GM12878 (cell line): ENCODE data around the gene RPA3. TPM values are rescaled to one million over a fixed set of nuclear protein-coding genes. Genes with fewer than 3 reads are reported as not detected.

Experiments
- ATAC-seq: fragments of 200-7000 bp; cut with Tn5 transposase; 3 replicates; pipeline ENCODE4 v1.9.1; 2020; ENCODE audit warnings: mild to moderate bottlenecking, moderate library complexity
- BruUV-seq: library from RNA; stranded (reverse); fragments of 400-500 nt; replicated peaks from 2 replicates; lab custom pipeline; 2021; lab: Mats Ljungman, UMichigan
- CTCF ChIA-PET: fragments of 300-600 bp; sonication (Branson Sonifier 250); formaldehyde crosslinking; extraction: SDS; loops from one replicate; lab custom pipeline; 2021; ENCODE audit warnings: inconsistent platforms; lab: Yijun Ruan, JAX
- POLR2A ChIA-PET: fragments of 350-600 bp; formaldehyde crosslinking; extraction: SDS; loops from one replicate; lab custom pipeline; 2021; ENCODE audit warnings: inconsistent platforms; lab: Charles Lee
- RAD21 ChIA-PET: fragments of 300-600 bp; sonication (Branson Sonifier 250); formaldehyde crosslinking; loops from one replicate; lab custom pipeline; 2023; ENCODE audit warnings: antibody characterized with exemption; ENCODE audit not compliant: unreplicated experiment; lab: Charles Lee
- SMC1A ChIA-PET: fragments of 300-600 bp; sonication (Branson Sonifier 250); formaldehyde crosslinking; loops from one replicate; lab custom pipeline; 2023; ENCODE audit not compliant: unreplicated experiment, uncharacterized antibody; lab: Charles Lee
- DNase-seq: peaks from one replicate; pipeline ENCODE4 v3.0.0-alpha.2; 2011; ENCODE audit warnings: low read depth, low spot score
- FAIRE-seq: peaks from 3 replicates; lab custom pipeline; 2011; peaks lifted over from hg19 to GRCh38; lab: Jason Lieb, UNC
- H2AFZ ChIP-seq: 2 replicates; pipeline ENCODE4 v1.6.0; 2011; ENCODE audit warnings: low read depth, low read length, control low read depth; ENCODE audit not compliant: control insufficient read depth
- H3K27ac ChIP-seq: 2 replicates; pipeline ENCODE4 v1.5.1; 2011; ENCODE audit warnings: control low read depth; ENCODE audit not compliant: control insufficient read depth, insufficient read depth
- H3K27me3 ChIP-seq, 2 experiments: replicated peaks in 1 of 2; 2 replicates each; pipeline versions ENCODE4 v1.6.0 to v1.6.1; 2011; ENCODE audit warnings: low read length in 1 of 2; ENCODE audit not compliant: control insufficient read depth in 2 of 2, insufficient read depth in 2 of 2
- H3K36me3 ChIP-seq, 2 experiments: 2 replicates each; pipeline ENCODE4 v1.5.1; 2011; ENCODE audit warnings: low read length in 1 of 2; ENCODE audit not compliant: control insufficient read depth in 2 of 2, insufficient read depth in 2 of 2
- H3K4me1 ChIP-seq: 2 replicates; pipeline ENCODE4 v1.6.1; 2011; ENCODE audit warnings: mild to moderate bottlenecking, low read length, moderate library complexity, mixed read lengths; ENCODE audit not compliant: control insufficient read depth, insufficient read depth
- H3K4me2 ChIP-seq: 2 replicates; pipeline ENCODE4 v1.6.0; 2011; ENCODE audit warnings: control low read depth; ENCODE audit not compliant: control insufficient read depth, insufficient read depth
- H3K4me3 ChIP-seq: fragments of 200-600 bp; sonication (generic); 2 replicates; pipeline ENCODE4 v1.5.1; 2016
- H3K79me2 ChIP-seq: 2 replicates; pipeline ENCODE4 v1.6.0; 2011; ENCODE audit warnings: low read length; ENCODE audit not compliant: control insufficient read depth, insufficient read depth
- H3K9ac ChIP-seq: 2 replicates; pipeline ENCODE4 v1.8.0; 2011; ENCODE audit warnings: low read length, control low read depth, mixed read lengths; ENCODE audit not compliant: control insufficient read depth, insufficient read depth
- H3K9me3 ChIP-seq: replicated peaks from 3 replicates; pipeline ENCODE4 v1.5.1; 2011; ENCODE audit warnings: mild to moderate bottlenecking, low read length; ENCODE audit not compliant: control insufficient read depth, insufficient read depth
- H4K20me1 ChIP-seq: 2 replicates; pipeline ENCODE4 v1.6.0; 2011; ENCODE audit not compliant: control insufficient read depth, insufficient read depth
- ATF7 ChIP-seq: fragments of 450-650 bp; IDR thresholded peaks from 2 replicates; pipeline ENCODE4 v1.6.1; 2016; ENCODE audit warnings: low read depth, mild to moderate bottlenecking
- BCL11A ChIP-seq: IDR thresholded peaks from 2 replicates; pipeline ENCODE4 v1.6.1; 2011; ENCODE audit warnings: low read depth, low read length
- CHD2 ChIP-seq: IDR thresholded peaks from 2 replicates; pipeline ENCODE4 v1.6.1; 2011; ENCODE audit warnings: low read depth, low read length, improper control_type of control experiment, borderline replicate concordance
- IKZF2 ChIP-seq, 2 experiments: fragments of 450-650 bp; IDR thresholded peaks; 2 replicates each; pipeline ENCODE4 v1.6.1; 2017; ENCODE audit warnings: mild to moderate bottlenecking in 2 of 2, moderate library complexity in 2 of 2
- LARP7 ChIP-seq: fragments of 450-650 bp; IDR thresholded peaks from 2 replicates; pipeline ENCODE4 v1.6.1; 2017; ENCODE audit warnings: mild to moderate bottlenecking
- NBN ChIP-seq: fragments of 450-650 bp; IDR thresholded peaks from 2 replicates; pipeline ENCODE4 v1.6.1; 2016
- RELA ChIP-seq: fragments of 450-650 bp; IDR thresholded peaks from 2 replicates; pipeline ENCODE4 v1.8.0; 2014; ENCODE audit warnings: borderline replicate concordance; ENCODE audit not compliant: partially characterized antibody
- SMC3 ChIP-seq: IDR thresholded peaks from 2 replicates; pipeline ENCODE4 v1.6.1; 2011; ENCODE audit warnings: low read length, improper control_type of control experiment, borderline replicate concordance
- SREBF1 ChIP-seq: IDR thresholded peaks from 2 replicates; pipeline ENCODE4 v1.6.1; 2012; ENCODE audit warnings: mild to moderate bottlenecking, low read length
- TCF7 ChIP-seq: IDR thresholded peaks from 2 replicates; pipeline ENCODE4 v1.6.1; 2014; ENCODE audit warnings: antibody characterized with exemption, borderline replicate concordance
- WRNIP1 ChIP-seq: IDR thresholded peaks from 2 replicates; pipeline ENCODE4 v1.6.1; 2011; ENCODE audit warnings: low read depth, low read length, improper control_type of control experiment, borderline replicate concordance
- ZNF384 ChIP-seq: IDR thresholded peaks from 2 replicates; pipeline ENCODE4 v1.6.1; 2012; ENCODE audit warnings: low read depth, mild to moderate bottlenecking, low read length, improper control_type of control experiment, borderline replicate concordance
- in situ Hi-C: fragments of 300-500 bp; cut with MboI; formaldehyde crosslinking; loops from 9 replicates; pipeline ENCODE4 v1.14.3; 2018; ENCODE audit warnings: mixed read lengths
- intact Hi-C: fragments of 100-400 bp; cut with micrococcal nuclease; formaldehyde crosslinking; loops from one replicate; pipeline ENCODE4 v1.14.2; 2022; ENCODE audit not compliant: unreplicated experiment
- polyA plus RNA-seq, 11 experiments: library from polyadenylated mRNA; depleted of rRNA in 4 of 11; unstranded in 6 of 11; stranded (reverse) in 5 of 11; fragments of >200 nt; fragmentation: Nextera tagmentation in 4 of 11; fragmentation: Illumina TruSeq in 1 of 11; extraction: Ambion mirVana in 4 of 11; extraction: Trizol in 1 of 11; gene quantifications; 1 replicate in 1 of 11; 2 replicates in 10 of 11; pipeline versions ENCODE4 v1.2.1 to v1.2.3, GENCODE V29; 2011 to 2016; ENCODE audit warnings: inconsistent platforms in 2 of 11, missing spikeins in 2 of 11, low read depth in 1 of 11
- total RNA-seq, 4 experiments: library from RNA; depleted of rRNA in 3 of 4; stranded (reverse); fragments of >200 nt in 3 of 4; fragmentation: Illumina TruSeq in 1 of 4; extraction: Trizol in 1 of 4; gene quantifications; 2 replicates each; pipeline versions ENCODE4 v1.2.1 to v1.2.3, GENCODE V29; 2013 to 2021
- TF ChIP-seq, protein P1 (sequence below): fragments of 450-650 bp; IDR thresholded peaks from 2 replicates; pipeline ENCODE4 v1.6.1; 2017; ENCODE audit warnings: mild to moderate bottlenecking, moderate library complexity
- TF ChIP-seq, protein P2 (sequence below): IDR thresholded peaks from 2 replicates; pipeline ENCODE4 v1.6.1; 2011; ENCODE audit warnings: mild to moderate bottlenecking, low read depth, low read length, moderate library complexity; ENCODE audit not compliant: insufficient replicate concordance
- TF ChIP-seq, protein P3 (sequence below): fragments of 450-650 bp; conservative IDR thresholded peaks from 2 replicates; pipeline ENCODE4 v1.6.1; 2017; ENCODE audit warnings: mild to moderate bottlenecking, moderate library complexity
- TF ChIP-seq, protein P4 (sequence below): IDR thresholded peaks from 2 replicates; pipeline ENCODE4 v1.6.1; 2012; ENCODE audit warnings: low read depth, low read length, improper control_type of control experiment

Gene RPA3
- total and polyA plus RNA-seq, 10 of the 15 experiments (the other 5 are each of a cell fraction or from before 2014, with no cell fraction given), result 60.2 to 343 (median 112) TPM

DNA sequence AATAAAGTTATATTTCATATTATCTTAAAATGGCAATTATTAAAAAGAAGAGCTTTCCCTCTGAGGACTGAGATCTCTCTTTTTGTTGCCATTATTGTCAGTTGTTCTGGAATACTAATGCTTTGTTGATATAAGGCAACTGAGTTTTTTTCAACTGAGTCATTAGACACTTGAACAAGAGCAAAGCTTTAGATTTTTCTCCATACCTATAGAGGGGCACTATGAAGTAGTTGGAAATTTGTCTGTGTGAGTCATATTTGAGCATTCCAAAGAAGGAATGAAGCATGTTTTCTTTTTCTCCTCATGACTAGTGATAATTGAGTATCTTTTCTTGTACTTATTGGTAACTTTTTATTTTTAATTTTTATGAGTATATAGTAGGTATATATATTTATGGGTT is 24.5 kb downstream of the RPA3 start:
- DNase-seq, result no peak
- H3K4me2 ChIP-seq, result no peak overlapping the region
- RAD21 ChIA-PET, result interaction anchor here (0.9 to 5.7 kb wide), 3 partner anchors 12 to 43 kb away, joined by 3 to 35 read pairs (median 5); no protein-coding TSS in a partner anchor
- BruUV-seq, result no TSS peak
- no peak overlapping the region for H3K4me3 ChIP-seq
- H3K36me3 ChIP-seq, result no peaks in the 10 kb centered on the region
- H3K79me2 ChIP-seq, result no peaks in the 10 kb centered on the region
- POLR2A ChIA-PET, result no interaction called here
- FAIRE-seq, result no peak
- H3K4me1 ChIP-seq, result no peaks in the 10 kb centered on the region
- in situ Hi-C loops, result no loop called here
- H3K27me3 ChIP-seq, result no peaks in the 10 kb centered on the region
- H3K9ac ChIP-seq, result no peak overlapping the region
- no peak for ATAC-seq
- SMC1A ChIA-PET, result interaction anchor here (1.5 to 3.8 kb wide), 2 partner anchors 13 to 14 kb away, joined by 3 to 36 read pairs; no protein-coding TSS in a partner anchor
- TF ChIP-seq NBN, result no peak
- no peak for TF ChIP-seq BCL11A
- TF ChIP-seq TCF7, result no peak
- TF ChIP-seq, protein P1, sequence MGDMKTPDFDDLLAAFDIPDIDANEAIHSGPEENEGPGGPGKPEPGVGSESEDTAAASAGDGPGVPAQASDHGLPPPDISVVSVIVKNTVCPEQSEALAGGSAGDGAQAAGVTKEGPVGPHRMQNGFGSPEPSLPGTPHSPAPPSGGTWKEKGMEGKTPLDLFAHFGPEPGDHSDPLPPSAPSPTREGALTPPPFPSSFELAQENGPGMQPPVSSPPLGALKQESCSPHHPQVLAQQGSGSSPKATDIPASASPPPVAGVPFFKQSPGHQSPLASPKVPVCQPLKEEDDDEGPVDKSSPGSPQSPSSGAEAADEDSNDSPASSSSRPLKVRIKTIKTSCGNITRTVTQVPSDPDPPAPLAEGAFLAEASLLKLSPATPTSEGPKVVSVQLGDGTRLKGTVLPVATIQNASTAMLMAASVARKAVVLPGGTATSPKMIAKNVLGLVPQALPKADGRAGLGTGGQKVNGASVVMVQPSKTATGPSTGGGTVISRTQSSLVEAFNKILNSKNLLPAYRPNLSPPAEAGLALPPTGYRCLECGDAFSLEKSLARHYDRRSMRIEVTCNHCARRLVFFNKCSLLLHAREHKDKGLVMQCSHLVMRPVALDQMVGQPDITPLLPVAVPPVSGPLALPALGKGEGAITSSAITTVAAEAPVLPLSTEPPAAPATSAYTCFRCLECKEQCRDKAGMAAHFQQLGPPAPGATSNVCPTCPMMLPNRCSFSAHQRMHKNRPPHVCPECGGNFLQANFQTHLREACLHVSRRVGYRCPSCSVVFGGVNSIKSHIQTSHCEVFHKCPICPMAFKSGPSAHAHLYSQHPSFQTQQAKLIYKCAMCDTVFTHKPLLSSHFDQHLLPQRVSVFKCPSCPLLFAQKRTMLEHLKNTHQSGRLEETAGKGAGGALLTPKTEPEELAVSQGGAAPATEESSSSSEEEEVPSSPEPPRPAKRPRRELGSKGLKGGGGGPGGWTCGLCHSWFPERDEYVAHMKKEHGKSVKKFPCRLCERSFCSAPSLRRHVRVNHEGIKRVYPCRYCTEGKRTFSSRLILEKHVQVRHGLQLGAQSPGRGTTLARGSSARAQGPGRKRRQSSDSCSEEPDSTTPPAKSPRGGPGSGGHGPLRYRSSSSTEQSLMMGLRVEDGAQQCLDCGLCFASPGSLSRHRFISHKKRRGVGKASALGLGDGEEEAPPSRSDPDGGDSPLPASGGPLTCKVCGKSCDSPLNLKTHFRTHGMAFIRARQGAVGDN, result no peak
- TF ChIP-seq, protein P2, sequence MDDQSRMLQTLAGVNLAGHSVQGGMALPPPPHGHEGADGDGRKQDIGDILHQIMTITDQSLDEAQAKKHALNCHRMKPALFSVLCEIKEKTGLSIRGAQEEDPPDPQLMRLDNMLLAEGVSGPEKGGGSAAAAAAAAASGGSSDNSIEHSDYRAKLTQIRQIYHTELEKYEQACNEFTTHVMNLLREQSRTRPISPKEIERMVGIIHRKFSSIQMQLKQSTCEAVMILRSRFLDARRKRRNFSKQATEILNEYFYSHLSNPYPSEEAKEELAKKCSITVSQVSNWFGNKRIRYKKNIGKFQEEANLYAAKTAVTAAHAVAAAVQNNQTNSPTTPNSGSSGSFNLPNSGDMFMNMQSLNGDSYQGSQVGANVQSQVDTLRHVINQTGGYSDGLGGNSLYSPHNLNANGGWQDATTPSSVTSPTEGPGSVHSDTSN, result no peak
- TF ChIP-seq, protein P3, sequence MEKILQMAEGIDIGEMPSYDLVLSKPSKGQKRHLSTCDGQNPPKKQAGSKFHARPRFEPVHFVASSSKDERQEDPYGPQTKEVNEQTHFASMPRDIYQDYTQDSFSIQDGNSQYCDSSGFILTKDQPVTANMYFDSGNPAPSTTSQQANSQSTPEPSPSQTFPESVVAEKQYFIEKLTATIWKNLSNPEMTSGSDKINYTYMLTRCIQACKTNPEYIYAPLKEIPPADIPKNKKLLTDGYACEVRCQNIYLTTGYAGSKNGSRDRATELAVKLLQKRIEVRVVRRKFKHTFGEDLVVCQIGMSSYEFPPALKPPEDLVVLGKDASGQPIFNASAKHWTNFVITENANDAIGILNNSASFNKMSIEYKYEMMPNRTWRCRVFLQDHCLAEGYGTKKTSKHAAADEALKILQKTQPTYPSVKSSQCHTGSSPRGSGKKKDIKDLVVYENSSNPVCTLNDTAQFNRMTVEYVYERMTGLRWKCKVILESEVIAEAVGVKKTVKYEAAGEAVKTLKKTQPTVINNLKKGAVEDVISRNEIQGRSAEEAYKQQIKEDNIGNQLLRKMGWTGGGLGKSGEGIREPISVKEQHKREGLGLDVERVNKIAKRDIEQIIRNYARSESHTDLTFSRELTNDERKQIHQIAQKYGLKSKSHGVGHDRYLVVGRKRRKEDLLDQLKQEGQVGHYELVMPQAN, result no peak
- TF ChIP-seq ATF7, result no peak
- TF ChIP-seq SMC3, result no peak
- no peak for TF ChIP-seq LARP7
- TF ChIP-seq SREBF1, result no peak
- TF ChIP-seq, protein P4, sequence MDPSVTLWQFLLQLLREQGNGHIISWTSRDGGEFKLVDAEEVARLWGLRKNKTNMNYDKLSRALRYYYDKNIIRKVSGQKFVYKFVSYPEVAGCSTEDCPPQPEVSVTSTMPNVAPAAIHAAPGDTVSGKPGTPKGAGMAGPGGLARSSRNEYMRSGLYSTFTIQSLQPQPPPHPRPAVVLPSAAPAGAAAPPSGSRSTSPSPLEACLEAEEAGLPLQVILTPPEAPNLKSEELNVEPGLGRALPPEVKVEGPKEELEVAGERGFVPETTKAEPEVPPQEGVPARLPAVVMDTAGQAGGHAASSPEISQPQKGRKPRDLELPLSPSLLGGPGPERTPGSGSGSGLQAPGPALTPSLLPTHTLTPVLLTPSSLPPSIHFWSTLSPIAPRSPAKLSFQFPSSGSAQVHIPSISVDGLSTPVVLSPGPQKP, result no peak
- no peak for TF ChIP-seq CHD2
- TF ChIP-seq IKZF2 (IDR thresholded peaks at IDR 0.05), result no peak
- TF ChIP-seq WRNIP1, result no peak
- no peak for TF ChIP-seq RELA
- TF ChIP-seq ZNF384, result no peak
- no peaks in the 10 kb centered on the region for H4K20me1 ChIP-seq
- no peak overlapping the region for H2AFZ ChIP-seq
- CTCF ChIA-PET, result interaction anchor here (1.1 to 5.9 kb wide), 3 partner anchors 13 to 57 kb away, joined by 3 to 47 read pairs (median 3); no protein-coding TSS in a partner anchor
- intact Hi-C loops, result no loop called here
- H3K9me3 ChIP-seq, result no peaks in the 10 kb centered on the region
- H3K27ac ChIP-seq, result no peak overlapping the region
